ENCODE measurements around the gene ITGAL.
"Not testable (repeated sequence)": the region's sequence is repeated elsewhere in the genome, so short reads cannot be mapped to it uniquely, and the experiment has no call there.

Gene ITGAL

DNA sequence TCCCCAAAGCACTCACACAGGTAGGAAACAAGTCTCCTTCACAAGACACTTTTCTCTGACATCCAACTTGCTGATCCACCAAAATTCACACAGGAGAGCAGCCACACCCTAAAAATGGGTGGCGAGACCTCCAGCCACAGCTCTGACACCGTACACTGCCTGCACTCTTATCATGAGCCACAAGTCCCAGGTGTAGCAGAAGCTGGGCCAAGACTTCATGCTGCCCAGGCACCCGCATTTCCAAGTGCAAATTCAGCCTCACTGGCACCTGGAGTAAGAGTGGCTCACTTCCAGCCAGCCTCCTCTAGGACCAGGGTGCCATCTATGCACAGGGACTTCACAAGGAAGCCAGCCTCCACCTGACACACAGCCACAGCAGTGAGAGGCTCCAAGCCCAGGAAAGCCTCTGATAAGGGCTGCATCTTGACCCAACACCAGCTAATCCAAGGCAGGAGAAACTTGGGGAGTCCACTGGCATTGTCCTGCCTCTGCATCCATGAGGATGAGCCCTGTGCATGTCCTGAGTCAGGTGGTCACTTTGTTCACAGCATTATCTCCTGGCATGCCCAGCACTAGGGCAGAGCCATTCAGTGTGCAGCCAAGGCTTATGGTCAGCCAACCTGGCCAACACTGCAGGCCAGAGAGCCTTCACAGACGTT, 56.4 kb downstream of the ITGAL start:
- DNase-seq = no peak

DNA sequence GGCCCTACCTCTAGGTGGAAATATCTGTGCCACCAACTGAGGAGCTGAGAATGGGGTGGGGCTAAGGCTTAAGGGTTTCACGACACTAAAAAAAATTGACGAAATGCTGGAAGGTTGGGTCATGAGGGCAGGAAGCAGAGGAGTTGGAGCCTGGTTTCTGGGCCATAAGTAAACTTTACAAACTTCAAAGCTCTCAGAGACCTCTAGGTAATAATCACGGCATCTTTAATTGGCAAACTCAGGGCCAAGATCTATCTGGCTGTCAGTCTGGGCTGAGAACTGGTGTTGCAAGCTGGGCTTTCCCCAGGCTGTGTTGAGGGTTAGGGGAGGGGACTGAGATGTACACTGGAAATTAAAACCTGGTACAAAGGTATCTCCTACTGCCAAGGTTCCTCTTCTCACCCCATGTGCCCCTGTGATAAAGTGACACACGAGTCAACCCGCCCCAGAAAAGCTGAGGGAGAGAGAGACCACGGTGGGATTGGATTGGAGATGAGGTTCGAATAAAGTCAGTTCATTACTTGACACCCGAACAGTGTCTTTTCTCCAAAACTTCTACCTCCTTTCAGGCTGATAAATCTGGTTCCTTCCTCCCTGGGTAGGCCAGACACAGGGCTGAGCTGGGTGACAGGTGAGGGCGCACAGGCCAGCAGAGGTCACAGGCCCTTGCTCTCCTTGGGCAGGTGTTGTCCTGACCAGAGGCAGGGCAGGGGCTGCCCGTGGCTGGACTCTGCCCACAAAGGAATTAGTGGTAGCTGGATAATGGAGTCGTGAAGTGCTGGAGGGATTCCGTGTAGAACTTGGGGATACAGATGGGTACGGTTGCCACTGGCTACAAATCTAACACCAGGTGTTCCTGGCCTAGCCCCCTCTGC, 57.9 kb downstream of the ITGAL start:
- DNase-seq = no peak

DNA sequence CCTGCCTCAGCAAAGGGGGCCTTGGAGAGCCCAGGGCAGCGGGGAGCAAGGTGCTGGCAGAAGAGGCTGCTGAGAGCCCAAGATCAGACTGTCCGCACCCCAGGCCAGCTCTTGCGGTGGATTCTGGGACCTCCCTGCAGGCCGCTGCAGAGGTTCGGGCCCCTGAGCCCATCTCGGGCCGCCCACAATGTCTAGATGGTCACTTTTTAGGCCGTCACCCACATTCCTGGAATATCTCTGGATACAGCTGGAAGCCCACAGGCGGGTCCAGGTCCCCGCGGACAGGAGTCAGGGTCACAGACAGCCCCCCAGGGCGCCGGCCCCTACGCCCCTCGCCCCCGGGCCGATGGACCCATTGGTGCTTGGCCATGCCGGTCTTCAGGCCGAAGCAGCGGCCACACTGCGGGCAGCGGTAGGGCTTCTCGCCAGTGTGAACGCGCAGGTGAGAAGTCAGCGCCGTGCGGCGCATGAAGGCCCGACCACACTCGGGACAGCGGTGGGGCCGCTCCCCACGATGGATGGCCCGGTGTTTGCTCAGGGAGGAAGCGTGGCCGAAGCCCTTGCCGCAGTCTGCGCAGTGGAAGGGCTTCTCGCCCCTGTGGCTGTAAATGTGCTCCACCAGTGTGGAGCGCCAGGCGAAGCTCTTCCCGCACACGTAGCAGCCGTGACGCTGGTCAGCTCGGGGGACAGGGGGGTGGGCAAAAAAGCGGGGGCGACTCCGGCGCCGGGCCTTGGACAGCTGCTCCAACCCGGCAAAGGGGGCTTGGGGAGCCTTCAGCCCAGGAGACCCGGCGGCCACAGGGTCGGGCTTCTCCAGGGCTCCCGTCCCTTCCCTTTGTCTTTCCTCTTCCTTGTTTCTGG, 60.0 kb downstream of the ITGAL start:
- DNase-seq = no peak

DNA sequence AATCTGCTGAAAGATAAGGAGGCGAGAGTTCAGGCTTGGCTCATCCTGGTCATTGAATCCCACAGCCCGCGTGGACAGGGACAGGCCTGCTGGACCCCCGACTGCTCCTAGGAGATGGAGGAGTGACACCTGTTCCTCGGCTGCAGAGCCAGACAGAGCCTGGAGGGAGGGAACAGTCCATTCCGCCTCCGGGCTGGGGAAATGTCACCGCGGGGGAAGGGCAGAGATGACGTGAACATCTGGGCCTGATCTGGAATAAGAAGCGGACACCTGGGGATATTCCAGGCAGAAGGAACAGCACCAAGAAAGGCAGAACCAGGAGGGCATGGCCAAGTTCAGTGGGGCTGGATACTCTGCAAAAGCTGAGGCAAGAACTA, 60.6 kb downstream of the ITGAL start:
- DNase-seq = no peak

DNA sequence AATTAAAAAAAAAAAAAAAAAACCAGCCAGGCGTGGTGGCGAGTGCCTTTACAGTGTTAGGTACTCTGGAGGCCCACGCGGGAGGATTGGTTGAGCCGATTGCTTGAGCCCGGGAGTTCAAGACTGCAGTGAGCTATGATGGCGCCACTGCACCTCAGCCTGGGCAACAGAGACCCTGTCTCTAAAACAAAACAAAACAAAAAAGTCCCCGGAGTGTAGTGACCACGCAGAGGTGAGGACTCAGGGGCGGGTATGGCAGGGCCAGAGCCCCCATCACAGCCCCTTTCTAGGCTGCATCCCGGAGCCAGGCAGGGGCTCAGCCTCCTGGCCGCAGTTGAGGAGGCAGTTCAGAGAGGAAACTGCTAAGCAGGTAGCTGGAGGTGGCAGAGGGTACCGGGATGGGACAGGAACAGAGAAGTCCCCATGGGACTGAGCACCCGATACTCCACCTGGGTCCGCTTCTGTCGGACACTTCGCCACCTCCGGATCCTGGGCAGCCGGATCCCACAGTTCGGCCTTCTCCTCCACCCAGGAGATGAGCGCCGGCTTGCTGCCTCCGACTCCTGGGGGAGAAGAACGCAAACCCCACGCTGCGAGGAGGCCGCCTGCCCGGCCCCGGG, 61.3 kb downstream of the ITGAL start:
- no peak for DNase-seq

DNA sequence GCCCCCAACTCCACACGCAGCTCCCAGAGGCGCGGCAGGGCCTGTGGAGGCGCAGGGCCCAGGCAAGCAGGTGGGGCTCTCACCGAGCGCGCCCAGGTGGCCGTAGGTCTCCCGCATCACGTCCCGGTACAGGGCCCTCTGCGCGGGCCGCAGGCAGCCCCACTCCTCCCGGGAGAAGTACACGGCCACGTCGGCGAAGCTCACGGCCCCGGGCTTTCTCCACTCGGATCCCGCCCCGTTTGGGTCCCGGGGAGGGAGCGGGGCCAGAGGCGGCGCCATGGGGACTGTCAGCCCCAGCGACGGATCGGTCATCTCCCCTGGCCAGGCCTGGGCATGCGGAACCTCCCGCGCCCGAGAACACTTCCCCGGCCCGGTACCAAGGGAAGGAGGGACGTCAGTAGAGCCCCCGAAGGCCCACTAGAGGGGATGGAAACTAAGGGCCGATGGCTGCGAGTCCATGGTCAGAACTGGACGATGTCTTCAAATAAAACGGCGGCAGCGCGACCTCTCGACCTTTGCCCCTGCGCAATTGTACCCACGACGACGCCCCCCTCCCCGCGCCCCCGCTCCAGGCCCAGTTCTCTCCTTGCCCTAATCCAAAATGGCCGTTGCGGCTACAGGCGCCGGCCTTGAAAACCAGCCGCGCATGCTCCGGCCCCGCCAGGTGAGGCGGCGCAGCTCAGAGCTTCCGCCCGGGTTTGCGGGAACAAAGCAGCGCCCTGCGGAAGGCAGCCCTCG, 62.0 kb downstream of the ITGAL start, which contains the start of gene ZNF747:
Gene ZNF747 (minus strand): TSS at position 491 of the 738 bp plus-strand sequence. CDS start 179 bp downstream, at position 312.
- peak; percentile 80 for DNase-seq

DNA sequence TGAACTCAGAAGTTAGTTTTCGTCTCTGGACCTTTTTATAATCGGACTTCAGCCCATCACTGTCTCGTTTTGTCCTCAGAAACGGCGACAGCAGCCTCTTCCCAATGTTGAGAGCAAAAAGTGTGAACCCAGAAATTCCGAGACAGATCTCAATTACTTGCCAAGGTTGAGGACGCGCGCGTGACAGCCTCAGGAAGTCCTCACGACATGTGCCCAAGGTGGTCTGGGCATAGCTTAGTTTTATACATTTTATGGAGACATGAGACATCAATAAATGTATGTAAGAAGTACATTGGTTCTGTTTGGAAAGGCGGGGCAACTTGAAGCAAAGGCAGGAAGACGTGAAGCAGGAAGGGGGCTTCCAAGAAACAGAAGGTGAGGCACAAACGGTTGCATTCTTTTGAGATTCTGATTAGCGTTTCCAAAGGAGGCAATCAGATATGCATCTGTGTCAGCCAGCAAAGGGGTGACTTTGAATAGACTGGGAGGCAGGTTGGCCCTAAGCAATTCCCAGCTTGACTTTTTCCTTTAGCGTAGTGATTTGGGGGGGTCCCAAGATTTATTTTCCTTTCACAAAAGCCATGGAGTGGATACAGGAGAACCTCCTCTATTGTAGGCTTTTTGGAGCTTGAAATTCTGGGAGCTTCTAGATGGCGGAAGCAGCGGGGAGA, 62.7 kb downstream of the ITGAL start:
- no peak for DNase-seq

DNA sequence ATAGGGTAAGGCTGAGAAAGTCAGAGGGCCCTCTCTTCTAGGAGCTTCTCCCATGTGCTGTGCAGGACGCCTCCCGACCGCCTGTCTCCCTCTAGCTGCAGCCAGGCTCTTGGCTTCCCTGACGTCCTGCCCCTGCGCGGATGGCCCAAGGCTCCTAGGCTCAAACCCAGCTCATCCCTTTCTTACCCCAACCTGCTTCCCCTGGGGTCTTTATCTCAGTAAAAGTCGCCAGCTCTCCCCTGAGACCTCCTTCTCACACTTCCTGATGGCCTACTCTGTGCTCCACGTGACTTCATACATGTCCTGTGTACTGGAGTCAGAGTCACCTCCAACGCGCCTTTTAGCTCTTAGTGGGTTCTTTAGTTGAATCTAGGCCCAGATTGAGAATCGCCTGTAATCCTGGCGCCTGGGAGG, 63.2 kb downstream of the ITGAL start:
- DNase-seq = peak; percentile 39

DNA sequence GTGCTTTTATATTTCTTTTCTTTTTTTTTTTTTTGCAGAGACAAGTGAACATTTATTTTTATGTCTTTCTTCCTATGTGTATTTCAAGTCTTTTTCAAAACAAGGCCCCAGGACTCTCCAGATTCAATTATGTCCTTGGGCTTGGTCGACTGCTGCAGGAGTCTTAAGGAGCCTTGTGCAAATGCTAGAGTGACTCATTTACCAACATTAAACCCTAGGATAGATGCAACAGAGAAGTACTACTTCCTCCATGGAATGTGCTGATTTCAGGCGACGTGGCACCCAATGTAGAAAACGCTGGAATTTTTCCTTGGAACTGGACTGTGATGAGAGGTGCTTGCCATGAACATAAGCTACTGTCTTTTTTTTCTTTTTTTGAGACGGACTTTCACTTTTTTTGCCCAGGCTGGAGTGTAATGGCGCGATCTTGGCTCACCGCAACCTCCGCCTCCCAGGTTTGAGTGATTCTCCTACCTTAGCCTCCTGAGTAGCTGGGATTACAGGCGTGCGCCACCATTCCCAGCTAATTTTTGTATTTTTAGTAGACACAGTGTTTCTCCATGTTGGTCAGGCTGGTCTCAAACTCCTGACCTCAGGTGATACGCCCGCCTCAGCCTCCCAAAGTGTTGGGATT, 64.0 kb downstream of the ITGAL start:
- not testable (repeated sequence) for DNase-seq

DNA sequence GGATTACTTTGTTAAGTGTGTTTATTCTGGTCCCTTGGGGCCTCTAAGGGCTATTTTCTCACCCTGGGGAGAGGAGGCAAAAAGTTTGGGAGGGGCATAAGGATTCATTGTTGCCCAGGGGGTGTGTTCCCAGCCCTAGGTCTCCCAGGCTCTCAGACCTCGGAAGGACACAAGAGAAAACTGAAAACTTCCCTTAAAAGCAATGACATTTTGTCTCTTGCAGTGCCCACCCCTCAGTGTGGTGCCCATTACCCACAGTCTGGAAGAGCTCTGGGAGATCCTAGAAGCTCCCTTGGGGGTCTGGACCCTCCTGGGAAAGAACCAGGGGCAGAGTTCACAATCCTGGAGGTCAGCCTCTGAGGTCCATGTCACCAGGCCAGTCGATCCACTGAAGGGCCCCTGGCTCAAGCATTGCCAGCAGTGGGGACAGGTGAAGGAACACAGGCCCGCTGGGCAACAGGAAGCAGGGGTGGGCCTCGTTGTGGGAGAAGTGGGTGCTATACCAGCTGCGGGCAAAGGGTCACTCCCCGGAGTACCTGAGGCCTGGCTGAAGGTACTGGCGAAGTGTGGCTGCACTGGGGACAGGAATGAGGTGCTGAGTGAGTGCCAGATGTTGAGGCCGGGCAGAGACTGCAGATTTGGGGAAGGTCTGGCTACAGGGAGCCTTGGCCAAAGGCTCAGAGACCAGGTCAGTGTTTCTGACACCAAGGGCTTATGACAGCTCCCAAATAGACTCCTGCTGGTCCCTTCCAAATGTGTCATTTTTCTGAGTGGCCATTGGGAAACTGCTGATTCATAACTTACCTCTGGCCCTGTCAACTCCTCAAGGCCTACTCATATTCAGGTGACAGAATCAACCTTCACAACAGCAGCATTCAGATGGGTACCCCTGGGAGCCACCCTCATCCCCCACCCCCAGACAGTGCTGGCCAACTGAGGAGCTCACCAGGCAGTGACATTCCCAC, 66.7 kb downstream of the ITGAL start:
- no peak for DNase-seq

DNA sequence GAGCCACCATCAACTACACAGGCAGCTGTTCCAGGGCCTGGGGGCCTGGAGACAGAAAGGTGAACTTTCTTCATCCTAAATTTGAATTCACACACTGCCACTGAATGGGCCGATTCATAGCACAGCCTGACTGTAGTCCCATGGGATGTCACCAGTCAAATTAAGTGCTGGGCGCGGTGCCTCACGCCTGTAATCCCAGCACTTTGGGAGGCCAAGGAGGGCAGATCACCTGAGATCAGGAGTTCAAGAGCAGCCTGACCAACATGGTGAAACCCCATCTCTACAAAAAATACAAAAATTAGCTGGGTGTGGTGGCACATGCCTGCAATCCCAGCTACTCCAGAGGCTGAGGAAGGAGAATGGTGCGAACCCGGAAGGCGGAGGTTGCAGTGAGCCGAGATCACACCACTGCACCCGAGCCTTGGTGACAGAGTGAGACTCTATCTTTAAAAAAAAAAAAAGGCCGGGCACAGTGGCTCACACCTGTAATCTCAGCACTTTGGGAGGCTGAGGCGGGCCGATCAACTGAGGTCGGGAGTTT, 67.5 kb downstream of the ITGAL start:
- not testable (repeated sequence) for DNase-seq

DNA sequence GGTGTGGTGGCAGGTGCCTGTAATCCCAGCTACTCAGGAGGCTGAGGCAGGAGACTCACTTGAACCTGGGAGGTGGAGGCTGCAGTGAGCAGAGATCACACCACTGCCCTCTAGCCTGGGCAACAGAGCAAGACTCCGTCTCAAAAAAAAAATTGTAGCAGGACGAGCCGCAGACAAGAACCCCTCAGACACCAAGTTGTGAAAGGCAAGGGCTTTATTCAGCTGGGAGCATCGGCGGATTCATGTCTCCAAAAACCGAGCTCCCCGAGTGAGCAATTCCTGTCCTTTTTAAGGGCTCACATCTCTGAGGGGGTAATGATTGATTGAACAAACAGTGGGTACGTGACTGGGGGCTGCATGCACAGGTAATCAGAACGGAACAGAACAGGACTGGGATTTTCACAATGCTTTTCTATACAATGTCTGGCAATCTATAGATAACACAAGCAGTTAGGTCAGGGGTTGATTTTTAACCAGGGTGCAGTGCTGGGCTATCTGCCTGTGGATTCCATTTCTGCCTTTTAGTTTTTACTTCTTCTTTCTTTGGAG, 68.4 kb downstream of the ITGAL start:
- not testable (repeated sequence) for DNase-seq

DNA sequence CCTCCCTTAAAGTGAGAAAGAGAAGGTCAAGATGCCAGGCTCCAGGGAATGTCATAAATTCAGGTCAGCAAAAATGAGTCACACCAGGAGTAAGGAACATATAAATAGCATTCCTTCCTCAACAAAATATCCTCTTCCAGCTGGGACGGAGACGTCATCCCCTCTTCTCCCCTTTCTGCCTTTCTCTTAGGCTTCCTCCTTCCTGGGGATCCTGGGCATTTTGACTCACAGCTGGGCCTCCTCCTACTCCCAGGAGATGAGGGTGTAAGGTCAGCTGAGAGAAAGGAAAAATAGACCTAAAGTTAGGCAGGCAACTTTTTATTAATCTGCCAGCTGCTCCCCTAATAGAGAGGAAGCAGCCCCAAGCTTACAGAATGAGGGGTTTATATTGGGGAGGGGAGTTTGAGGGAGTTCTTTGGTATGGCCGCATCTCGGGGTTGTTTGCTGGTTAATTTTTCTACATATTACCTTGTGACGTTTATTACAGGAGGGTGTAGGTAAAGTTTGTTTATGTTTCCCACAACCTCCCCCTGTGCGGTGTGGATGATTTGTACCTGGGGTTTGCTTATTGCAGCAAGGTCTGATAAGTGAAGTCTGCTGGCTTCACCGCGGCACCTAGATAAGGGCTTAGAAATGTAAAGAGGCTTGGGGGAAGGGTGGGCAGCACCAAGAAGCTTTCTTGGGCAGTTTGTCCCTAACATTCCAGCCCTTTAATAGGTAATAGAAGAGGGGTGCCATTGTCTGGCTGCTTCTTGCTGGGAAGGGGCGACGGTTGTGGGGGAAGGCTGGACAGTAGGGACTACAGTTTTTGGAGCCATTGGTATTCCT, 69.2 kb downstream of the ITGAL start:
- DNase-seq = no peak

DNA sequence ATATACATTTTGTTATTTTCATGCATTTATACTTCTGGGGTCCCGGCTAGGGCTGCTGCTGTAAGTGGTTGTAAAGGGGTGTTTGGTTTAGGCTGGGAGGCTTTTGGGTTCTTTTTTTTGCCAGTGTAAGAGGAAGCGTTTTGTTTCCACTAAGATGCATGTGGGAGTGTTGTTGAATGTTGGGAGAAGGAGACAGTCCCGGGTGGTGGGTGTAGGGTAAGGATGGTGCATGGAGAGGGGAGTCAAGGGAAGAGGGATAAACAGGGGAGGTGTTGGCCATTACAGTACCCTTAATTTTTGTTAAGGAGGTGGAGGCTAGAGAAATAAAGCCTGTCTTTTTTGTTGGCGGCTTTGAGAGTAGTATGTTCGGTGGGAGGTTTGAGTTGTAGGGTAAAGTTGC, 70.5 kb downstream of the ITGAL start:
- DNase-seq = no peak

DNA sequence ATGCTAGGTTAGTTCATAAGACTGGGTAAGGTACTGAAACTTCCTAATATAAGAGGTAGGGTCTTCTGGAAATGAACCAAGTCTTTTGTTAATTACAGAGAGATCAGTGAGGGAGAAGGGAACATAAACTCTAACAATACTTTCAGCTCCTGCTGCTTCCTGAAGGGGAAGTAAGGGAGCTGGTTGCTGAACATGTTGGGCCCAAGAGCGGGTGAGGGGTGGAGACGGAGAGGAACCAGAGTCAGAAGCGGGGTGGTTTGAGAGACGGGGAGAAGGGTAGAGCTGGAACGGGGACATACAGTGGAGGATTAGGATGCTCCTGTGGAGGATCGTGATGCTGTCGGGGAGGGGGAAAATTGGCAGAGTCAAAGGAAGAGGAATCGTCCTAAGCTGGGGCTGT, 73.6 kb downstream of the ITGAL start:
- no peak for DNase-seq

DNA sequence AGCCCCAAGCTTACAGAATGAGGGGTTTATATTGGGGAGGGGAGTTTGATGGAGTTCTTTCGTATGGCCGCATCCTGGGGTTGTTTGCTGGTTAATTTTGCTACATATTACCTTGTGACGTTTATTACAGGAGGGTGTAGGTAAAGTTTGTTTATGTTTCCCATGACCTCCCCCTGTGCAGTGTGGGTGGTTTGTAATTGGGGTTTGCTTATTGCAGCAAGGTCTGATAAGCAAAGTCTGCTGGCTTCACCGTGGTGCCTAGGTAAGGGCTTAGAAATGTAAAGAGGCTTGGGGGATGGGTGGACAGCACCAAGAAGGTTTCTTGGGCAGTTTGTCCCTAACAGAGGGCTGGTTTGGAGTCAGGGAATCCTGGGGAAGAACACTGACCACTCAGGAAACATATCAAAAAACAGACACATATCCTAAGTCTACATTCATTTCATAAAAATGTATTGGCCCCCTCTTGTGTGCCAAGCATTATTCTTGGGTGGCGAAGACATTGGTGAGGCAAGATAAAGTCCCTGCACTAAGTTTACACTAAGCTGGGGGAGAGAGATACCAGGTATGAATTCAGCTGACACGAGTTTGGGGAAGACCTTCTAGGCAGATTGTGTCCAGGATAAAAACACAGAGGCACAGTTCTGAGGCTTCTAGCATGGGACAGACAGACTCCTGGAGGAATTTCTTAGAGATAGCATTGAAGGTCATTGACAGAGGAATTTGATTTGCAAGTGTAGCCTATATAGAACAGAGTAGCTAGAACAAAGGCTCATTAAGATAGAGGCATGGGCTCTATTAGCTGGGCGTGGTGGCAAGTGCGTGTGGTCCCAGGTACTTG, 76.1 kb downstream of the ITGAL start:
- DNase-seq = no peak

DNA sequence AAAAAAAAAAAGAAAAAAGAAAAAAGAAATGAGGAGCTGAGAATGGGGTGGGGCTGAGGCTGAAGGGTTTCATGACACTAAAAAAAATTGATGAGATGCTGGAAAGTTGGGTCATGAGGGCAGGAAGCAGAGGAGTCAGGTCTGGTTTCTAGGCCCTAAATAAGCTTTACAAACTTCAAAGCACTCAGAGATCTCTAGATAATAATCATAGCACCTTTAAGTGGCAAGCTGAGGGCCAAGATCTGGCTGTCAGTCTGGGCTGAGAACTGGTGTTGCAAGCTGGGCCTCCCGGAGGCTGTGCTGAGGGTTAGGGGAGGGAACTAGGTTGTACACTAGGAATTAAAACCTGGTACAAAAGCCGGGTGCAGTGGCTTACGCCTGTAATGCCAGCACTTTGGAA, 79.2 kb downstream of the ITGAL start:
- DNase-seq = no peak
